D721Med (cell line): ENCODE data around the gene KCTD16.

ENCODE experiments used
- DNase-seq: peaks from one replicate; pipeline ENCODE4 v3.0.0; 2011; ENCODE audit warnings: low spot score; ENCODE audit not compliant: insufficient read length
- FAIRE-seq: peaks from 2 replicates; lab custom pipeline; 2011; peaks lifted over from hg19 to GRCh38; lab: Jason Lieb, UNC
- CTCF ChIP-seq: IDR thresholded peaks from 2 replicates; pipeline ENCODE4 v1.5.1; 2012; ENCODE audit warnings: mild to moderate bottlenecking, control low read depth; ENCODE audit not compliant: insufficient read depth; ENCODE audit errors: missing control alignments

Gene KCTD16

DNA sequence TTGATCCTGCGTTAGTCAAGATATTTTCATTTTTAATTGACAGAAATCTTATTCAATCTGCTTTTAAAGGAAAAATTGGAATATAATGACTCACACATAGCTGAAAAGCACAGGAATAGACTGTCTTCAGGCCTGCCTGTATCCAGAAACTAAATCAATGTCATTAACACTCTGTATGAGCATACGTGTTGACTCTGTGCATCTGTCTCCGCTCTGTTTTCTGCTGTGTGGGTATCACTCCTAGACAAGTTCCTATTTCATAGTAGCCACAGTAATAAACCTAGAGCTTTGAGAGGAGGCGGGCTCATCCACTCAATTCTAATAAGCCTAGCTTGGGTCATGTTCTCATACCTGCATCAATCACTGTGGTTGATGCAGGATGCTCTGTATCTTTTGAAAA, 267.6 kb downstream of the KCTD16 start:
- TF ChIP-seq CTCF = no peak
- no peak for FAIRE-seq
- DNase-seq = no peak

- FAIRE-seq = no peak
- no peak for TF ChIP-seq CTCF
- no peak for DNase-seq
Observed at GRCh38 chr5:144448457-144448856, 277.8 kb downstream of the KCTD16 start.

GRCh38 chr5:144451187-144451973, 280.7 kb downstream of the KCTD16 start:
- FAIRE-seq (no peak), DNase-seq (no peak)
- TF ChIP-seq CTCF = no peak

GRCh38 chr5:144453753-144454152, 283.1 kb downstream of the KCTD16 start:
- DNase-seq (no peak), FAIRE-seq (no peak)
- TF ChIP-seq CTCF = no peak

DNA sequence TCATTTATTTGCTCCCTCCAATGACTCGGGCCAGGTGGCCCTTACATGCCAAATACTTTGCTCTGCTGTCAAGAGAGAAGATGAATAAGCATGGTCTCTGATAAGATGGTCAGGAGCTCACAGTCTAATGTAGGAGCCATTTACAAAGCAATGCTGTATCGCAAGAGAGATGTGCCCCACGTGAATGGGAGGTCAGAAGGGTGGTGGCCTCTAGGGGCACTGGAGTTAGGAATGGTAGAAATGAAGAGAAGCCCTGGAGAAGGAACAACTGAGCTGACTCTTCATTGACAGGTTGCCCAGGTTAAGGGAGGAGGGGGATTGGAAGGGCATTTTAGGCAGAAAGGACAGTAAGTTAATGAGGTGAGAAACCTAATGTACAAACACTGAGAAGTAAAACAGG, 286.5 kb downstream of the KCTD16 start:
- no peak for TF ChIP-seq CTCF
- FAIRE-seq = no peak
- DNase-seq = no peak

DNA sequence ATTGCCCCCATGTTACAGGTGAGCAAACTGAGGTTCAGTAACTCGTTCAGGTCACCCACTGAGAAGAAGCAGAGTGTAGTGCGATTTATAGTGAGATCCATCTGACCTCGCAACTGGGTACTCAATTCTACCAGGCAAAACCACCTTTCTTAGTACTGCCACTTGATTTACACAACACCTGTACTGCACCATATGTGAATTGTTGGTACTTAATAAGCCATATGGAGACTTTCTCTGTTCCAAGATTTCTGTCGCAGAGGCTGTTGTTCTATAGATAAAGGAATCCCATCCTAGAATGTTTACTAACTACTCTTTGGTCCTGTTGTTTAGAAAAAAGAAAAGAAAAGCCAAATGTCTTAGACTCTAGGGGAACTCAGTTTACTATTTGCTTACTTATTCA, 287.5 kb downstream of the KCTD16 start:
- FAIRE-seq (no peak), DNase-seq (no peak)
- no peak for TF ChIP-seq CTCF

- FAIRE-seq = no peak
- DNase-seq = no peak
- TF ChIP-seq CTCF = no peak
Observed at GRCh38 chr5:144460600-144460999, 289.9 kb downstream of the KCTD16 start.
